SU-DHL-6 (cell line): Measurements from ENCODE around the gene MRO.

Experiments
- H2AFZ ChIP-seq: fragments of 200-600 bp; sonication (generic); 2 replicates; pipeline ENCODE4 v1.6.1; 2014; ENCODE audit warnings: low read depth, mild to moderate bottlenecking, moderate library complexity, mixed read lengths, antibody characterized with exemption, low read length; ENCODE audit not compliant: severe bottlenecking
- H3F3A ChIP-seq: fragments of 200-600 bp; shearing (Covaris generic); 2 replicates; pipeline ENCODE4 v1.6.0; 2016; ENCODE audit warnings: antibody characterized with exemption, mild to moderate bottlenecking; ENCODE audit not compliant: insufficient read depth
- H3K27ac ChIP-seq: fragments of 200-600 bp; sonication (generic); 2 replicates; pipeline ENCODE4 v1.5.1; 2016; ENCODE audit warnings: low read depth, mild to moderate bottlenecking, low read length, moderate library complexity, mixed read lengths
- H3K27me3 ChIP-seq: fragments of 200-600 bp; sonication (generic), shearing (Covaris generic); 2 replicates; pipeline ENCODE4 v1.6.0; 2014; ENCODE audit warnings: mild to moderate bottlenecking, low read length
- H3K36me3 ChIP-seq: fragments of 200-600 bp; sonication (generic); 2 replicates; pipeline ENCODE4 v1.6.1; 2014; ENCODE audit warnings: mild to moderate bottlenecking, low read length, mixed read lengths
- H3K4me2 ChIP-seq: fragments of 300-600, 200-600 bp; shearing (Covaris generic), sonication (generic); 2 replicates; pipeline ENCODE4 v1.6.0; 2014; ENCODE audit warnings: low read length, low read depth, mild to moderate bottlenecking; ENCODE audit not compliant: poor library complexity, severe bottlenecking
- H3K4me3 ChIP-seq: fragments of 200-600 bp; sonication (generic); 2 replicates; pipeline ENCODE4 v1.5.1; 2014; ENCODE audit warnings: antibody characterized with exemption, low read length, mild to moderate bottlenecking, mixed read lengths; ENCODE audit not compliant: insufficient read depth, poor library complexity, severe bottlenecking
- H3K79me2 ChIP-seq: fragments of 200-600 bp; sonication (generic); 2 replicates; pipeline ENCODE4 v1.6.1; 2014; ENCODE audit warnings: mild to moderate bottlenecking, low read length, moderate library complexity; ENCODE audit not compliant: insufficient read depth
- H3K9ac ChIP-seq: fragments of 200-600 bp; sonication (generic); 2 replicates; pipeline ENCODE4 v1.7.0; 2014; ENCODE audit warnings: mild to moderate bottlenecking, low read length
- H3K9me2 ChIP-seq: fragments of 200-600 bp; sonication (generic); replicated peaks from 2 replicates; pipeline ENCODE4 v1.6.1; 2014; ENCODE audit warnings: low read length; ENCODE audit not compliant: insufficient read depth
- H3K9me3 ChIP-seq: fragments of 200-600 bp; sonication (generic); 2 replicates; pipeline ENCODE4 v1.6.1; 2014; ENCODE audit warnings: low read length, mixed read lengths; ENCODE audit not compliant: insufficient read depth
- H4K20me1 ChIP-seq: fragments of 200-600 bp; sonication (generic); 2 replicates; pipeline ENCODE4 v1.6.1; 2014; ENCODE audit warnings: low read depth, mild to moderate bottlenecking, antibody characterized with exemption, low read length, moderate library complexity, mixed read lengths
- CTCF ChIP-seq: fragments of 200-600 bp; sonication (generic); IDR thresholded peaks from one replicate; pipeline ENCODE4 v1.5.1; 2017; ENCODE audit warnings: antibody characterized with exemption, mild to moderate bottlenecking, low read length, moderate library complexity; ENCODE audit not compliant: insufficient read depth, poor library complexity, severe bottlenecking
- EZH2phosphoT487 ChIP-seq: fragments of 200-600 bp; sonication (generic), shearing (Covaris generic); conservative IDR thresholded peaks from 2 replicates; pipeline ENCODE4 v1.6.1; 2018; ENCODE audit warnings: mild to moderate bottlenecking, antibody characterized with exemption, low read length, moderate library complexity, mixed read lengths

The MRO gene

GRCh38 chr18:50793641-50794565, 25.9 kb downstream of the MRO start:
- no peak overlapping the region for H3K9ac ChIP-seq
- no peak overlapping the region for H2AFZ ChIP-seq
- H3K9me3 ChIP-seq: no peaks in the 10 kb centered on the region
- H3K36me3 ChIP-seq: no peaks in the 10 kb centered on the region
- H3K9me2 ChIP-seq: no peaks in the 10 kb centered on the region
- H3K4me3 ChIP-seq: no peak overlapping the region
- no peak overlapping the region for H3K4me2 ChIP-seq
- H3K27ac ChIP-seq: no peak overlapping the region
- no peak for TF ChIP-seq CTCF
- no peak for TF ChIP-seq EZH2phosphoT487
- no peaks in the 10 kb centered on the region for H3F3A ChIP-seq
- H3K27me3 ChIP-seq: no peaks in the 10 kb centered on the region
- H3K79me2 ChIP-seq: no peaks in the 10 kb centered on the region
- H4K20me1 ChIP-seq: no peaks in the 10 kb centered on the region

GRCh38 chr18:50792885-50793284, 26.9 kb downstream of the MRO start:
- Histone ChIP-seq H3K4me3 (no peak overlapping the region), H4K20me1 (no peaks in the 10 kb centered on the region), H3K4me2 (no peak overlapping the region), H3K27me3 (no peaks in the 10 kb centered on the region), H3K27ac (no peak overlapping the region), H3K36me3 (no peaks in the 10 kb centered on the region), H3K9ac (no peak overlapping the region), H3K9me3 (no peaks in the 10 kb centered on the region), H2AFZ (no peak overlapping the region), H3K9me2 (no peaks in the 10 kb centered on the region), H3F3A (no peaks in the 10 kb centered on the region), H3K79me2 (no peaks in the 10 kb centered on the region)
- TF ChIP-seq EZH2phosphoT487 (no peak), CTCF (no peak)

GRCh38 chr18:50791599-50792438, 28.0 kb downstream of the MRO start:
- Histone ChIP-seq H3K79me2 (no peaks in the 10 kb centered on the region), H3K9me2 (no peaks in the 10 kb centered on the region), H3K27me3 (no peaks in the 10 kb centered on the region), H2AFZ (no peak overlapping the region), H3K9ac (no peak overlapping the region), H3K9me3 (no peaks in the 10 kb centered on the region), H3K27ac (no peak overlapping the region), H3K4me2 (no peak overlapping the region), H3F3A (no peaks in the 10 kb centered on the region), H3K36me3 (no peaks in the 10 kb centered on the region), H3K4me3 (no peak overlapping the region), H4K20me1 (no peaks in the 10 kb centered on the region)
- TF ChIP-seq CTCF: no peak
- TF ChIP-seq EZH2phosphoT487: no peak
